ENCODE results near the gene GJA10. TPM values are rescaled to one million over a fixed set of nuclear protein-coding genes. Genes with fewer than 3 reads are reported as not detected.

Gene GJA10
- polyA plus RNA-seq, 3 donors: not detected

- Mint-ChIP-seq H3K4me3 (no peak overlapping the region), H3K9me3 (no peaks in the 10 kb centered on the region), H3K27ac (peak overlapping the region in 1 of 7 donors; percentile 52), H3K27me3 (ENCODE audit: low read depth in 3 of 3) (peaks cover 0 to 3% (median 0%) of the 10 kb centered on the region in 3 donors), H3K36me3 (no peaks in the 10 kb centered on the region), H3K4me1 (peaks cover 3% of the 10 kb centered on the region)
- Histone ChIP-seq H2AFZ (ENCODE audit: insufficient read depth, low read depth, low read length, poor library complexity, severe bottlenecking) (no peak overlapping the region), H3K4me3 (replicated peaks in 1 of 3; ENCODE audit: low read depth in 2 of 3, low read length in 3 of 3) (no peak overlapping the region), H3K27ac (ENCODE audit: low read depth in 1 of 2, low read length in 2 of 2) (no peak overlapping the region), H3K27me3 (ENCODE audit: control insufficient read depth in 2 of 2, insufficient read depth in 2 of 2, low read length in 2 of 2) (no peaks in the 10 kb centered on the region), H3K4me2 (replicated peaks; ENCODE audit: extremely low read depth, low read length, poor library complexity, severe bottlenecking) (no peak overlapping the region), H3K4me1 (ENCODE audit: control insufficient read depth in 1 of 2, insufficient read depth in 2 of 2, low read length in 2 of 2) (no peaks in the 10 kb centered on the region), H3K36me3 (replicated peaks in 1 of 2; ENCODE audit: control insufficient read depth in 1 of 2, insufficient read depth in 2 of 2, low read length in 2 of 2) (no peaks in the 10 kb centered on the region), H3K9me3 (replicated peaks in 1 of 2; ENCODE audit: control insufficient read depth in 1 of 2, insufficient read depth in 1 of 2, low read length in 2 of 2) (no peaks in the 10 kb centered on the region), H3K9ac (ENCODE audit: insufficient read depth, low read length, poor library complexity, severe bottlenecking) (no peak overlapping the region), H4K20me1 (ENCODE audit: insufficient read depth, low read length) (no peaks in the 10 kb centered on the region), H3K79me2 (ENCODE audit: insufficient read depth, low read length) (no peaks in the 10 kb centered on the region)
- intact Hi-C loops (cut with micrococcal nuclease): loop anchor here (5.0 kb wide), 3 partner anchors 235 to 535 kb away; no protein-coding TSS in a partner anchor
- TF ChIP-seq CTCF (IDR thresholded peaks at IDR 0.05): no peak
- WGBS (ENCODE audit: insufficient coverage): 100% methylated on average over 6 of the region's 8 CpGs
- no peak for DNase-seq
These were observed 48.3 kb downstream of the GJA10 start for GRCh38 chr6:89942601-89943000.

GRCh38 chr6:89944181-89944755 lies 50.0 kb downstream of the GJA10 start:
- H3K36me3 Mint-ChIP-seq: no peaks in the 10 kb centered on the region
- peak overlapping the region in 1 of 7 donors; percentile 63 for H3K27ac Mint-ChIP-seq
- WGBS (ENCODE audit: insufficient coverage): no CpG with 5 or more reads among the region's 4 CpGs
- H4K20me1 ChIP-seq (ENCODE audit: insufficient read depth, low read length): no peaks in the 10 kb centered on the region
- H3K27me3 Mint-ChIP-seq (ENCODE audit: low read depth in 3 of 3): peaks cover 0 to 3% (median 0%) of the 10 kb centered on the region in 3 donors
- H3K4me2 ChIP-seq (replicated peaks; ENCODE audit: extremely low read depth, low read length, poor library complexity, severe bottlenecking): no peak overlapping the region
- no peak overlapping the region for H3K27ac ChIP-seq (ENCODE audit: low read depth in 1 of 2, low read length in 2 of 2)
- H2AFZ ChIP-seq (ENCODE audit: insufficient read depth, low read depth, low read length, poor library complexity, severe bottlenecking): no peak overlapping the region
- H3K36me3 ChIP-seq (replicated peaks in 1 of 2; ENCODE audit: control insufficient read depth in 1 of 2, insufficient read depth in 2 of 2, low read length in 2 of 2): no peaks in the 10 kb centered on the region
- intact Hi-C loops (cut with micrococcal nuclease): loop anchor here (5.0 kb wide), 3 partner anchors 233 to 533 kb away; no protein-coding TSS in a partner anchor
- TF ChIP-seq CTCF (IDR thresholded peaks at IDR 0.05): no peak
- H3K4me3 ChIP-seq (replicated peaks in 1 of 3; ENCODE audit: low read depth in 2 of 3, low read length in 3 of 3): no peak overlapping the region
- no peak overlapping the region for H3K4me3 Mint-ChIP-seq
- H3K4me1 Mint-ChIP-seq: peaks cover 3% of the 10 kb centered on the region
- H3K79me2 ChIP-seq (ENCODE audit: insufficient read depth, low read length): no peaks in the 10 kb centered on the region
- H3K9ac ChIP-seq (ENCODE audit: insufficient read depth, low read length, poor library complexity, severe bottlenecking): no peak overlapping the region
- H3K27me3 ChIP-seq (ENCODE audit: control insufficient read depth in 2 of 2, insufficient read depth in 2 of 2, low read length in 2 of 2): no peaks in the 10 kb centered on the region
- no peaks in the 10 kb centered on the region for H3K4me1 ChIP-seq (ENCODE audit: control insufficient read depth in 1 of 2, insufficient read depth in 2 of 2, low read length in 2 of 2)
- DNase-seq: no peak
- H3K9me3 Mint-ChIP-seq: no peaks in the 10 kb centered on the region
- H3K9me3 ChIP-seq (replicated peaks in 1 of 2; ENCODE audit: control insufficient read depth in 1 of 2, insufficient read depth in 1 of 2, low read length in 2 of 2): no peaks in the 10 kb centered on the region
